ENCODE measurements around the gene GPR161.
"Not testable (repeated sequence)": the region's sequence is repeated elsewhere in the genome, so short reads cannot be mapped to it uniquely, and the experiment has no call there.

The GPR161 gene

GRCh38 chr1:168088511-168089325 lies 48.0 kb downstream of the GPR161 start:
- DNase-seq (ENCODE audit: low read depth), result no peak

GRCh38 chr1:168087696-168088095 lies 49.0 kb downstream of the GPR161 start:
- no peak for DNase-seq (ENCODE audit: low read depth)

GRCh38 chr1:168086438-168086837 lies 50.3 kb downstream of the GPR161 start:
- no peak for DNase-seq (ENCODE audit: low read depth)

- DNase-seq (ENCODE audit: low read depth), result no peak
Observed at GRCh38 chr1:168085401-168085872, 51.3 kb downstream of the GPR161 start.

- peak; percentile 35 for DNase-seq (ENCODE audit: low read depth)
Observed at GRCh38 chr1:168084396-168085231, 52.1 kb downstream of the GPR161 start.

GRCh38 chr1:168083456-168084325 lies 53.0 kb downstream of the GPR161 start:
- DNase-seq (ENCODE audit: low read depth), result no peak

- peak; percentile 39 for DNase-seq (ENCODE audit: low read depth)
Observed at GRCh38 chr1:168082008-168082876, 54.5 kb downstream of the GPR161 start.

GRCh38 chr1:168081373-168082007 lies 55.2 kb downstream of the GPR161 start:
- DNase-seq (ENCODE audit: low read depth), result no peak

- no peak for DNase-seq (ENCODE audit: low read depth)
Observed at GRCh38 chr1:168079761-168080160, 57.0 kb downstream of the GPR161 start.

GRCh38 chr1:168069384-168069783 lies 67.3 kb downstream of the GPR161 start:
- DNase-seq (ENCODE audit: low read depth), result no peak

- DNase-seq (ENCODE audit: low read depth), result no peak
Observed at GRCh38 chr1:168065506-168065905, 71.2 kb downstream of the GPR161 start.

GRCh38 chr1:168064216-168064615 lies 72.5 kb downstream of the GPR161 start:
- DNase-seq (ENCODE audit: low read depth), result no peak

GRCh38 chr1:168057921-168058320 lies 78.8 kb downstream of the GPR161 start:
- DNase-seq (ENCODE audit: low read depth), result no peak

- no peak for DNase-seq (ENCODE audit: low read depth)
Observed at GRCh38 chr1:168057355-168057754, 79.4 kb downstream of the GPR161 start.

- not testable (repeated sequence) for DNase-seq (ENCODE audit: low read depth)
Observed at GRCh38 chr1:168056152-168056551, 80.6 kb downstream of the GPR161 start.

- no peak for DNase-seq (ENCODE audit: low read depth)
Observed at GRCh38 chr1:168054117-168054516, 82.6 kb downstream of the GPR161 start.

- no peak for DNase-seq (ENCODE audit: low read depth)
Observed at GRCh38 chr1:168053681-168054080, 83.0 kb downstream of the GPR161 start.

GRCh38 chr1:168050880-168051279 lies 85.8 kb downstream of the GPR161 start:
- no peak for DNase-seq (ENCODE audit: low read depth)

GRCh38 chr1:168050307-168050706 lies 86.4 kb downstream of the GPR161 start:
- no peak for DNase-seq (ENCODE audit: low read depth)

- DNase-seq (ENCODE audit: low read depth), result no peak
Observed at GRCh38 chr1:168045311-168045710, 91.4 kb downstream of the GPR161 start.
